ENCODE results near the gene ZDHHC21. TPM values are rescaled to one million over a fixed set of nuclear protein-coding genes. Genes with fewer than 3 reads are reported as not detected.

The ZDHHC21 gene
- total and polyA plus RNA-seq, 2 experiments from 2014 or later, result 3.3 to 5.9 TPM

- in situ Hi-C loops (cut with MboI), result no loop called here
- H3K36me3 ChIP-seq (ENCODE audit: low read depth), result no peaks in the 10 kb centered on the region; the same call in 1 of the 2 replicates
These were observed 14.5 kb downstream of the ZDHHC21 start for GRCh38 chr9:14678776-14679175.

GRCh38 chr9:14677872-14678271 is 15.4 kb downstream of the ZDHHC21 start:
- Histone ChIP-seq H3K9ac (no peak overlapping the region), H3K9me3 (ENCODE audit: low read depth) (no peaks in the 10 kb centered on the region), H3K9me2 (ENCODE audit: insufficient read depth) (no peaks in the 10 kb centered on the region), H3K36me3 (ENCODE audit: low read depth) (no peaks in the 10 kb centered on the region; the same call in 1 of the 2 replicates), H3K79me2 (ENCODE audit: insufficient read depth) (no peaks in the 10 kb centered on the region), H3K4me3 (no peak overlapping the region), H2AFZ (no peak overlapping the region), H3F3A (ENCODE audit: insufficient read depth) (no peaks in the 10 kb centered on the region), H3K27ac (no peak overlapping the region), H4K20me1 (ENCODE audit: insufficient read depth) (no peaks in the 10 kb centered on the region), H3K4me1 (ENCODE audit: insufficient read depth) (no peaks in the 10 kb centered on the region), H3K4me2 (ENCODE audit: unreplicated experiment) (no peak overlapping the region), H3K27me3 (replicated peaks; ENCODE audit: insufficient read depth) (no peaks in the 10 kb centered on the region)
- in situ Hi-C loops (cut with MboI), result no loop called here
- WGBS, 2 experiments (ENCODE audit: low coverage in 1 of 2, low lambda C conversion rate in 2 of 2, missing lambda C conversion rate in 2 of 2), result 85 to 88% methylated on average over 6 of the region's 6 CpGs
- TF ChIP-seq EZH2phosphoT487 (IDR thresholded peaks at IDR 0.05; ENCODE audit: insufficient read depth, low read depth) (no peak), EZH2 (IDR thresholded peaks at IDR 0.05; ENCODE audit: insufficient read depth, poor library complexity, severe bottlenecking) (no peak)
- no peak for DNase-seq

More at GRCh38 chr9:14678776-14679175, 14.5 kb downstream of the ZDHHC21 start:
- Histone ChIP-seq H2AFZ (no peak overlapping the region), H3K27ac (no peak overlapping the region), H3K9me3 (ENCODE audit: low read depth) (no peaks in the 10 kb centered on the region), H3K9ac (no peak overlapping the region), H3K4me2 (ENCODE audit: unreplicated experiment) (no peak overlapping the region), H3K4me1 (ENCODE audit: insufficient read depth) (no peaks in the 10 kb centered on the region), H3F3A (ENCODE audit: insufficient read depth) (no peaks in the 10 kb centered on the region), H3K9me2 (ENCODE audit: insufficient read depth) (no peaks in the 10 kb centered on the region), H3K79me2 (ENCODE audit: insufficient read depth) (no peaks in the 10 kb centered on the region), H3K27me3 (replicated peaks; ENCODE audit: insufficient read depth) (no peaks in the 10 kb centered on the region), H3K4me3 (no peak overlapping the region), H4K20me1 (ENCODE audit: insufficient read depth) (no peaks in the 10 kb centered on the region)
- 86 to 94% methylated on average over 3 of the region's 3 CpGs for WGBS, 2 experiments (ENCODE audit: low coverage in 1 of 2, low lambda C conversion rate in 2 of 2, missing lambda C conversion rate in 2 of 2)
- DNase-seq, result no peak
- TF ChIP-seq EZH2phosphoT487 (IDR thresholded peaks at IDR 0.05; ENCODE audit: insufficient read depth, low read depth) (no peak), EZH2 (IDR thresholded peaks at IDR 0.05; ENCODE audit: insufficient read depth, poor library complexity, severe bottlenecking) (no peak)

- H2AFZ ChIP-seq, result no peak overlapping the region
- no peak overlapping the region for H3K9ac ChIP-seq
- H3F3A ChIP-seq (ENCODE audit: insufficient read depth), result no peaks in the 10 kb centered on the region
- no peaks in the 10 kb centered on the region; the same call in 1 of the 2 replicates for H3K36me3 ChIP-seq (ENCODE audit: low read depth)
- no peaks in the 10 kb centered on the region for H4K20me1 ChIP-seq (ENCODE audit: insufficient read depth)
- H3K27ac ChIP-seq, result no peak overlapping the region
- no peaks in the 10 kb centered on the region for H3K9me2 ChIP-seq (ENCODE audit: insufficient read depth)
- in situ Hi-C loops (cut with MboI), result no loop called here
- TF ChIP-seq EZH2phosphoT487 (IDR thresholded peaks at IDR 0.05; ENCODE audit: insufficient read depth, low read depth) (no peak), EZH2 (IDR thresholded peaks at IDR 0.05; ENCODE audit: insufficient read depth, poor library complexity, severe bottlenecking) (no peak)
- WGBS, 2 experiments (ENCODE audit: low coverage in 1 of 2, low lambda C conversion rate in 2 of 2, missing lambda C conversion rate in 2 of 2), result 40 to 50% methylated on average over 2 of the region's 2 CpGs
- H3K9me3 ChIP-seq (ENCODE audit: low read depth), result no peaks in the 10 kb centered on the region
- H3K4me1 ChIP-seq (ENCODE audit: insufficient read depth), result no peaks in the 10 kb centered on the region
- no peak for DNase-seq
- no peak overlapping the region for H3K4me2 ChIP-seq (ENCODE audit: unreplicated experiment)
- H3K4me3 ChIP-seq, result no peak overlapping the region
- H3K27me3 ChIP-seq (replicated peaks; ENCODE audit: insufficient read depth), result no peaks in the 10 kb centered on the region
- H3K79me2 ChIP-seq (ENCODE audit: insufficient read depth), result no peaks in the 10 kb centered on the region
These were observed 15.8 kb downstream of the ZDHHC21 start for GRCh38 chr9:14677396-14677795.

GRCh38 chr9:14674630-14675029 is 18.6 kb downstream of the ZDHHC21 start:
- DNase-seq, result no peak
- Histone ChIP-seq H3K4me2 (ENCODE audit: unreplicated experiment) (no peak overlapping the region), H4K20me1 (ENCODE audit: insufficient read depth) (no peaks in the 10 kb centered on the region), H3K4me3 (no peak overlapping the region), H3K79me2 (ENCODE audit: insufficient read depth) (no peaks in the 10 kb centered on the region), H3K9ac (no peak overlapping the region), H2AFZ (no peak overlapping the region), H3F3A (ENCODE audit: insufficient read depth) (0 out of 2 replicates have a peak, but pooled peaks cover 12% of the 10 kb centered on the region), H3K4me1 (ENCODE audit: insufficient read depth) (peaks cover 14% of the 10 kb centered on the region; the same call in 1 of the 2 replicates), H3K36me3 (ENCODE audit: low read depth) (no peaks in the 10 kb centered on the region; the same call in 1 of the 2 replicates), H3K27me3 (replicated peaks; ENCODE audit: insufficient read depth) (no peaks in the 10 kb centered on the region), H3K27ac (no peak overlapping the region), H3K9me3 (ENCODE audit: low read depth) (no peaks in the 10 kb centered on the region), H3K9me2 (ENCODE audit: insufficient read depth) (no peaks in the 10 kb centered on the region)
- in situ Hi-C loops (cut with MboI), result no loop called here
- TF ChIP-seq EZH2 (IDR thresholded peaks at IDR 0.05; ENCODE audit: insufficient read depth, poor library complexity, severe bottlenecking), result no peak
- no peak for TF ChIP-seq EZH2phosphoT487 (IDR thresholded peaks at IDR 0.05; ENCODE audit: insufficient read depth, low read depth)
- 93 to 97% methylated on average over 3 of the region's 3 CpGs for WGBS, 2 experiments (ENCODE audit: low coverage in 1 of 2, low lambda C conversion rate in 2 of 2, missing lambda C conversion rate in 2 of 2)
